ENCODE results near the gene PRKAB1. TPM values are rescaled to one million over a fixed set of nuclear protein-coding genes. Genes with fewer than 3 reads are reported as not detected.

The PRKAB1 gene
- total RNA-seq, 2 donors from 2014 or later, result 28.8 to 32.0 TPM

DNA sequence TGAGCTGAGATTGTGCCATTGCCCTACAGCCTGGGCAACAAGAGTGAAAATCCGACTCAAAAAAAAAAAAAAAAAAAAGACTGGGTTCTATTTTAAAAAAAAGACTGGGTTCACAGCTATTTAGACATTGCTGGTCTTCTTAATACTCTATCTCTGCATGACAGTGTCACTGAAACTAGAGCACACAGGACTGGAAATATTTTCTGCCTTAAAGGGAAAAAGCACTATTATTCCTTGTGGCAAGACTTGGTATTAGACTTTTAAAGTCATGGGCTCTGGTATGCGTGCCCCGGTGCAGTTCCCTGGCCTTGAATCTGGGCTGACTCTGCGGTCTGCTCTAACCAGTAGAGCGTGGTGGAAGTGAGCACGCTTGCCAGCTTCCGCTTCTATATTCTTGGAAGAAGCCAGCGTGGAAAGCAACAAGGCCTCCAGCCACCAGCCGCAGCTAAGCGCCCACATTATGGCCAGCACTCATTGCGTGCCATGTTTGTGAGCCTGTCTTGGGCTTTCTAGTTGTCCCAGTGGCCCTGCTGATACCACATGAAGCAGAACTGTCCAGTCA is 31.3 kb downstream of the PRKAB1 start:
- Histone ChIP-seq H3K27me3 (ENCODE audit: control insufficient read depth, insufficient read depth, low read length, poor library complexity, severe bottlenecking) (no peaks in the 10 kb centered on the region), H3K9ac (ENCODE audit: extremely low read depth, low read length, poor library complexity, severe bottlenecking) (no peak overlapping the region), H3K36me3 (ENCODE audit: control insufficient read depth, insufficient read depth, low read length) (peaks cover 48% of the 10 kb centered on the region), H3K4me3 (ENCODE audit: low read length) (no peak overlapping the region), H3K4me1 (ENCODE audit: control insufficient read depth, insufficient read depth, low read length) (no peaks in the 10 kb centered on the region), H3K27ac (ENCODE audit: low read depth, low read length) (no peak overlapping the region), H3K9me3 (ENCODE audit: control insufficient read depth, low read length) (no peaks in the 10 kb centered on the region)
- H3K36me3 Mint-ChIP-seq (ENCODE audit: low read depth), result peaks cover 57% of the 10 kb centered on the region
- DNase-seq, result no peak
- no peak overlapping the region for H3K27ac Mint-ChIP-seq
- H3K9me3 Mint-ChIP-seq, result no peaks in the 10 kb centered on the region
- H3K4me3 Mint-ChIP-seq, result no peak overlapping the region
- 96% methylated on average over 10 to 11 of the region's 11 CpGs for WGBS, 2 experiments (ENCODE audit: insufficient coverage in 1 of 2, insufficient read length in 1 of 2)
- TF ChIP-seq CTCF (conservative IDR thresholded peaks at IDR 0.05), result no peak
- H3K27me3 Mint-ChIP-seq (ENCODE audit: insufficient read depth), result no peaks in the 10 kb centered on the region
- H3K4me1 Mint-ChIP-seq, result no peaks in the 10 kb centered on the region

- 94 to 95% methylated on average over 5 to 6 of the region's 6 CpGs for WGBS, 2 experiments (ENCODE audit: insufficient coverage in 1 of 2, insufficient read length in 1 of 2)
- Histone ChIP-seq H3K4me3 (ENCODE audit: low read length) (no peak overlapping the region), H3K9ac (ENCODE audit: extremely low read depth, low read length, poor library complexity, severe bottlenecking) (no peak overlapping the region), H3K4me1 (ENCODE audit: control insufficient read depth, insufficient read depth, low read length) (no peaks in the 10 kb centered on the region), H3K9me3 (ENCODE audit: control insufficient read depth, low read length) (no peaks in the 10 kb centered on the region), H3K27ac (ENCODE audit: low read depth, low read length) (no peak overlapping the region), H3K36me3 (ENCODE audit: control insufficient read depth, insufficient read depth, low read length) (peaks cover 48% of the 10 kb centered on the region), H3K27me3 (ENCODE audit: control insufficient read depth, insufficient read depth, low read length, poor library complexity, severe bottlenecking) (no peaks in the 10 kb centered on the region)
- no peak for DNase-seq
- peaks cover 62% of the 10 kb centered on the region for H3K36me3 Mint-ChIP-seq (ENCODE audit: low read depth)
- H3K4me3 Mint-ChIP-seq, result no peak overlapping the region
- no peaks in the 10 kb centered on the region for H3K4me1 Mint-ChIP-seq
- no peak overlapping the region for H3K27ac Mint-ChIP-seq
- no peak for TF ChIP-seq CTCF (conservative IDR thresholded peaks at IDR 0.05)
- H3K27me3 Mint-ChIP-seq (ENCODE audit: insufficient read depth), result no peaks in the 10 kb centered on the region
- no peaks in the 10 kb centered on the region for H3K9me3 Mint-ChIP-seq
These were observed 32.1 kb downstream of the PRKAB1 start for GRCh38 chr12:119700078-119700477.

DNA sequence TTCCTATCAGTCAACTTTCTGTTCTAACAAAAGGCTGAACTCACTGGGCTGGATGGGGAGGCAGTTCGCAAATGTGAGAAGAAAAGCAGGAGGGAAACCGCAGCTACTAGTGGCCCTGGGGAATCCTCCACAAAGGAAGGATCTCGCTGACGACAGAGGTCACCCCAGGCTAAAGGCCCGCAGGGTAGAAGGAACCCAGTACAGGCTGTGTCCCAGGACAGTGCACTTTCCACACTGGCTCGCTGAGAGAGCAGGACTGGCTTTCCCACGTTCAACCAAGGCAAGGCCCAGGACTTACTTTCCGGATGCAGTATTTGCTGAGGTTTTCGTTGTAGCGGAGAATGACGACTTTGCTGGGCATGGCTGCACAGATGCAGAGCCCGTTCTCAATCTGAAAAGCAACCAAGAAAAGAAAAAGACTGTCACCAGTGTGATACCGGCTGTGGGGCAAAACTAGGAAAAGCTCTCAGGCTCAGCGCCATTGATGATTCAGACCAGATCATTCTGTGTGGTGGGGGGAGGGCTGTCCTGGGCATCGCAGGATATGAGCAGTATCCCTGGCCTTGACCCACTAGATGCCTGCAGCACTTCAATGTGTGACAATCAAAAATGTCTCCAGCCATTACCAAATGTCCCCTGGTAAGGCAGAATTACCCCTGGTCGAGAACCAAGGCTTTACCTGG is 36.3 kb downstream of the PRKAB1 start:
- Mint-ChIP-seq H3K27ac (no peak overlapping the region), H3K27me3 (ENCODE audit: insufficient read depth) (no peaks in the 10 kb centered on the region), H3K36me3 (ENCODE audit: low read depth) (peaks cover 79% of the 10 kb centered on the region), H3K4me1 (no peaks in the 10 kb centered on the region), H3K9me3 (no peaks in the 10 kb centered on the region), H3K4me3 (no peak overlapping the region)
- no peaks in the 10 kb centered on the region for H3K27me3 ChIP-seq (ENCODE audit: control insufficient read depth, insufficient read depth, low read length, poor library complexity, severe bottlenecking)
- no peak for DNase-seq
- H3K4me1 ChIP-seq (ENCODE audit: control insufficient read depth, insufficient read depth, low read length), result no peaks in the 10 kb centered on the region
- peaks cover 61% of the 10 kb centered on the region for H3K36me3 ChIP-seq (ENCODE audit: control insufficient read depth, insufficient read depth, low read length)
- H3K9ac ChIP-seq (ENCODE audit: extremely low read depth, low read length, poor library complexity, severe bottlenecking), result no peak overlapping the region
- TF ChIP-seq CTCF (conservative IDR thresholded peaks at IDR 0.05), result no peak
- H3K9me3 ChIP-seq (ENCODE audit: control insufficient read depth, low read length), result no peaks in the 10 kb centered on the region
- no peak overlapping the region for H3K4me3 ChIP-seq (ENCODE audit: low read length)
- 93 to 95% methylated on average over 15 to 16 of the region's 16 CpGs for WGBS, 2 experiments (ENCODE audit: insufficient coverage in 1 of 2, insufficient read length in 1 of 2)
- H3K27ac ChIP-seq (ENCODE audit: low read depth, low read length), result no peak overlapping the region
